Stimulated activated CD8-positive, alpha-beta memory T cell treated with anti-CD3 and anti-CD28 coated beads, Interleukin-15, amount 100 ng/mL, for 48 hours (primary cell): Measurements from ENCODE around the gene VPS13D.

ENCODE experiments used
- DNase-seq, 2 donors: peaks; one replicate each; pipeline ENCODE4 v3.0.0-alpha.2; 2020; ENCODE audit warnings: low read depth in 2 of 2

Gene VPS13D

DNA sequence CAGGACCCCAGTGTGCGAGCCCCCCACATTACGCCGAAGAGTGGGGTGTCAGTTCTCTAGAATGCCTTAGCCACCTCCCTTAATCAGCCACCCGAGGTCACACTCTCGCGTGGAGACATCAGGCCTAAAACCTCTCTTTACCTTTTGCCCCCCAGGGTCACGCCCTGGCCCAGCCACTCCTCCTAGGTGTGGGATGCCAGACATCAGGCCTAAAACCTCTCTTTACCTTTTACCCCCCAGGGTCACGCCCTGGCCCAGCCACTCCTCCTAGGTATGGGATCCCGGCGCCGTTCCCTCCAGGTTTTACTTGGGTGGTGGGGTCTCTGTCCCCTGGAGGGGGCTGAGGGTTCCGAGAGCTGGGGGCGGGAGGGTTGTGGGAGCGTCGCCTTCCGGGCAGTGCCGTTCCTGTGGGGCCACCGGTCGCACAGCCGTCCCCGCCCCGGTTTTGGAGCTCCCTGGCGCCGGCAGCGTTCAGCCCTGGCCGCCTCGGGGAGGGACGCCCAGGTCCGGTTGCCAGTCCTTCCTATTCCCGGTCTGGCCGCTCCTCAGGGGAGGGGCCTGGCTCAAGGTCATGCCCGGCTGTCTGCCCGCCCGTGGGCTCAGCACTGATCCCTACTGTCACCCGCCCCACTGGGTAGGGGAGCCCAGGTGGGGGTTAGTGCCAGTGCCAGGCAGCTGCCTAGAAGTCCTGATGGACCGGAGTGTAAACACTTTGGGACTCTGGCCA lies 882 bp downstream of the VPS13D start:
- no peak for DNase-seq

- no peak for DNase-seq
Observed at GRCh38 chr1:12231276-12231595, 1.4 kb downstream of the VPS13D start.

- DNase-seq: no peak
Observed at GRCh38 chr1:12232221-12232620, 2.4 kb downstream of the VPS13D start.

DNA sequence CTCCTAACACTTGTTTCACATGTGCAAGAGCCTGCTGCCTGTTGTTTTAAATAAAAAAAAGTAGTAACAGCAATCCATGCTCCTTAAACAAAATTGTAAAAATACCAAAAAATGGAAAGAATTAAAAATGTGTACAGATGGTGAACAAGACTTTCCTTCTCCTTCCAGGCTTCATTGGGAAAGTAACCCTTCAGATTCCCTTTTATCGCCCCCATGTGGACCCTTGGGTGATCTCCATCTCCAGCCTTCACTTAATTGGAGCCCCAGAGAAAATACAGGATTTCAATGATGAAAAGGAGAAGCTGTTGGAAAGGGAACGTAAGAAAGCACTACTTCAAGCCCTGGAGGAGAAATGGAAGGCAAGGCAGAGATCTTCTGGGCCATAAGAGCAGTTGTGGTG lies 14.2 kb downstream of the VPS13D start:
- DNase-seq: no peak

DNA sequence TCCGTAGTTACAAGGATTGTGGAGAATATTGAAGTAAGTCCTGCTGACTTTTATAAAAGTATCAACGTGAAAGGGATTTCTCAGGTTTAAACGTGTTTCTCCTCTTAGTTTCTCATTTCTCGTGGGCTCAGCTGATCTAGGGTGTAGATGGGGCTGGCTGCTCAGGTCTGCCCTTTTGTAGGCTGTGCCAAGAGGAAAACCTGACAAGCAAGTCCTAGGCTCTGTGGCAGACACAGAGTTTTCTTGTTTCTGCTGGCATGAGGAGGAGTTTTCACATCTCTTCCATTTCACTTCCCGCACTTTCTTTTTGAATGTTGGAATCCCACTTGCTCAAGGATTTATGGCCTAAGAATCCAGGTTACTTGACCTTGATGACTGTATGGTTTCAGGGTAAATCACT lies 14.8 kb downstream of the VPS13D start:
- DNase-seq: no peak

GRCh38 chr1:12245116-12245515 lies 15.3 kb downstream of the VPS13D start:
- no peak for DNase-seq

DNA sequence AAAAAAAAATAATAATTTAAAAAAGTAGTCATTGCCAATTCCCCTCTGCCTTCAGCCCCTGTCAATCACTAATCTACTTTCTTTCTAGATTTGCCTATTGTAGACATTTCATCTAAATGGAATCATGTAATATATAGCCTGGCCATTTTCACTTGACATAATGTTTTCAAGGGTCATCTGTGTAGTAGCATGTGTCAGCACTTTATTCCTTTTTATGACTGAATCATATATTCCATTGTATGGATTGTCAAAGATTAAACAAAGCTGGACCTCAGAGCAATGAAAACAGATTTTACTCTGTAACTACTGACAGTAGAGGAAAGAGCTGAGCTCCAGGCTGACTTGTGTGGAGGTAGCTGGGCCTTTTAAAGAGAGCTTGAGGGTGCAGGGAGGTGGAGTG lies 15.9 kb downstream of the VPS13D start:
- no peak for DNase-seq

- DNase-seq: no peak
Observed at GRCh38 chr1:12246584-12246983, 16.8 kb downstream of the VPS13D start.

- DNase-seq: no peak
Observed at GRCh38 chr1:12249181-12249580, 19.4 kb downstream of the VPS13D start.

GRCh38 chr1:12249748-12250147 lies 19.9 kb downstream of the VPS13D start:
- no peak for DNase-seq

DNA sequence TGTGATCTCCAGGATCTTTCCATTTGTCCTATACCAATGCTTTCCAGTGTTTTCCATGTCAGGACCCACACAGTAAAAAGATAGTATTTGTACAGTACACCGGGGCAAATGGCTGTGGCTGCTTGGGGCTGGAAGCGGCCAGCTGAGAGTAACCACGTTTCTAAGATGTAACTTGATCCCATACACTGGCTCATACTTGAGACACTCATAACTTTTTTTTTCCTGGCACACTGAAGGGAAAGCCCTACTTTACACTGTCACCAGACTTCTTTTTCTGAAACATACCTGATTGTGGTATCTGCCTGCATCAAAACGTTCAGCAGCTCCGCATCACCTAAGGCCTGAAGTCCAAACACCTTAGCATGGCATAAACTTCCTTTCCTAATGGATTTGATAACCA lies 21.6 kb downstream of the VPS13D start:
- no peak for DNase-seq

DNA sequence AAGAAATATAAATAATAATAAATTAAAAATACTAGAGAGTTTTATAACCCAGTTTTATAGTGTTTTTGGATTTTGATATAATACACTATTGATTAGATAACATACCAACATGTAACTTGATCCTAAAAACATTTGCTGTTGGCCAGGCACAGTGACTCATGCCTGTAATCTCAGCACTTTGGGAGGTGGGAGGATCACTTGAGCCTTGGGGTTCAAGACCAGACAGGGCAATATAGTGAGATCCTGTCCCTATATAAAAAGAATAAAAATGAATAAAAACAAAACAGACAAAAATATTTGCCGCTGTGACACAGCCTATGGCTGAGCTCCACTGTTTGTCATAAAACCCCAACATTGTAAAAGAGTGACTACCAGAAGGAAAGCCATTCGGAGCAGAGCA lies 26.1 kb downstream of the VPS13D start:
- DNase-seq: no peak

DNA sequence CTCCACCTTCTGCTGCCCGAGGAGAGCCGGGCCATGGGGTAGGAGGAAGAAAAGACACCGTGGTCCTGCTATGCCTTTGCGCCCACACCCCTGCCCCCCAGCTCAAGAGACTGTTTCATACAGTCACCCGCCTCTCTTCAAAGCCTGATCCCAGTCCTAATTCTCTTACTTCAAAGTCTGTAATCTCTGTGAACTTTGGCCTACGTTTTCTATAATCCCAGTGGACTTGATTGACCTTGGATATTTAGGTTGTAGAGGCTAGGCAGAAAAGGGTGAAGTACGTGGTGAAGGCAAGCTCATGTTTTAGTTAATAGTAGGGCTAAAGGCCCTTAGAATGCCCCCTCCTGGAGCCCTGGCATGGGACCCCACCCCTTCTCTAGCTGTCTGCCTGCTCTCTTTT lies 28.4 kb downstream of the VPS13D start:
- DNase-seq: no peak

DNA sequence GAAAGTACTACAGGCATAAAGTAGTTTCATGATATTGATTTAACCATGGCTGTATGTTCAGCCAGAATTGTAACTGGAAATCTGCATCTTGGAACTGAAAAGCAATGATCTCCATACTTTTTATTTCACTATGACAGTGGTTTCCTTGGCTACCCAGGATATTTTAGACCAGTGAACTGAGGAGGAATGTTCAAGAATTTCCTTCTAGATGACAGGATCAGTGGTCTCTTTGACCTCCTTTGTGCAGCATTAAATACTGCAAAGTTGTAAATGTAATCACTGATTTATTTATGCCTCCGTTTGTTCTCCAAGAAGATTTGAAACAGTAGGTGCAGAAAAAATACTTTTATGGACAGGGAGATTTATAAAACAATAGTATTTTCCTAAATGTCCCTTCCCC lies 39.5 kb downstream of the VPS13D start:
- DNase-seq: no peak

DNA sequence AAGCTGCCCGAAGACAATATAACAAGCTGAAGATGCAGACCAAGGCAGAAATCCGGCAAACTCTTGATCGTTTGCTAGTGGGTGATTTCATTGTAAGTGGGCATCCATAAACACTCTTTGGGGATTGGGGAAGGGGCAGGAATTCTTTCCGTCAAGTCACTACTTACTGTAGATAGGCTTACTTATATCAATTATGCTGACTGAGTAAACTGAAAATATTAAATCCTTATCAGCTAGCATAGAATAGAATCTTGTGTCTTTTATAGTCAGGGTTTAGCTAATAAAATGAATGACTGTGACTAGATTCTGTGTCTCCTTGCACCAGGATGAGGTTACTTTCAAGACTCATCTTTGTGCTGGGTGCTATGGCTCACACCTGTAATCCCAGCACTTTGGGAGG lies 41.2 kb downstream of the VPS13D start:
- DNase-seq: no peak

GRCh38 chr1:12272770-12273169 lies 42.9 kb downstream of the VPS13D start:
- no peak for DNase-seq

DNA sequence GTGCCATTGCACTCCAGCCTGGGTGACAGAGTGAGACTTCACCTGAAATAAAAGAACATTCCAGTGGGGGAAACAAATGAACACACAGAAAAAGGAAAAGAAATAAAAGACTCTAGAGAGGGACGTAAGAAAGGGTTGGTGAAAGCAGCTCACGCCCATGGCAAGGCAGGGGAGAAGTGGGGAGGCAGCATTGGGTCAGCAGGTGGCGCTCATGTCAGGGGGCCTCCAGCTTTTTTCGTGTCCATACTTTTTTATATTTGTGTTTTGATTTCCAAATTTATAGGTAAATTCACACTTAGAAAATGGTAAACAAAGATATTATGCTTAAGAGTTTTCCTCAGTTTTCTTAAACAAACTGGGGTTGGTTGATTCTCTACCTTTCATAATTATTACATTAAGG lies 45.5 kb downstream of the VPS13D start:
- peak in 1 of 2 donors; percentile 13 for DNase-seq

- no peak for DNase-seq
Observed at GRCh38 chr1:12276225-12276624, 46.4 kb downstream of the VPS13D start.

DNA sequence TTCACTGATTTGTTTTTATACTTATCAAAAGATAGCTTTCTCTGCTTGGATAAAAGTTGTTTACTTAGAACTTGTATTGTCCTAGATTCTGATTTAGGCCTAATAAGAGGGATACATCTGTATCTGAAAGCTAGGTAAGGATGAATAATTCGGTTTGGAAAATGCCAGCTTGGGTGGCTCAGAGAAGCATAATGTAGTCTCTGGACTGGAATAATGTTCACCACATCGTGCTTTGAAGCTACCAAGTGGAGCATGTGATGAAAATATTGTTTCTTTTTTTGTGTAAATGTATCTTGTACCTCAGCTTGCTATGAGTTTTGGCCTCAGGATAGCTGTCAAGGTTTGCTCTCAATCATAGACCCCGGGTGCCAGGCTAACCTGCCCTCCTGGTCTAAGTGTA lies 49.2 kb downstream of the VPS13D start:
- no peak for DNase-seq

- DNase-seq: no peak
Observed at GRCh38 chr1:12279728-12280464, 50.1 kb downstream of the VPS13D start.

DNA sequence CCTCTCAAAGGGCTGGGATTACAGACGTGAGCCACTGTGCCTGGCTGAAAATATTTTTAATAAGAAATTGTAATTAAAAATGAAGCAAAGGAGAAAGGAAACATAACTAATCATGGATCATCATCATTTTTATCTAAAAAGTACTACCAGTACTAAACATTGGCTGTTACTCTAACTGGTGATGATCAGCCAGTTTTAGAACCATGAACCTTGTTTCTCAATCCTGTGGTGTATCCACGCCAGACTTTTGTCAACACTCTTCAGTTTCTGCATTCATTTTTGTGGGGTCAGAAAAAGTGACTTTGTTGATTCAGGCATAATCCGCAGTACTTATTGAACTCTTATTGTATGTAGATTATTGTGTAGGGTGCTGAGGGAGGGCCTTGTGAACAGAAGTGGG lies 52.3 kb downstream of the VPS13D start:
- no peak for DNase-seq

- DNase-seq: no peak
Observed at GRCh38 chr1:12284486-12284885, 54.7 kb downstream of the VPS13D start.

DNA sequence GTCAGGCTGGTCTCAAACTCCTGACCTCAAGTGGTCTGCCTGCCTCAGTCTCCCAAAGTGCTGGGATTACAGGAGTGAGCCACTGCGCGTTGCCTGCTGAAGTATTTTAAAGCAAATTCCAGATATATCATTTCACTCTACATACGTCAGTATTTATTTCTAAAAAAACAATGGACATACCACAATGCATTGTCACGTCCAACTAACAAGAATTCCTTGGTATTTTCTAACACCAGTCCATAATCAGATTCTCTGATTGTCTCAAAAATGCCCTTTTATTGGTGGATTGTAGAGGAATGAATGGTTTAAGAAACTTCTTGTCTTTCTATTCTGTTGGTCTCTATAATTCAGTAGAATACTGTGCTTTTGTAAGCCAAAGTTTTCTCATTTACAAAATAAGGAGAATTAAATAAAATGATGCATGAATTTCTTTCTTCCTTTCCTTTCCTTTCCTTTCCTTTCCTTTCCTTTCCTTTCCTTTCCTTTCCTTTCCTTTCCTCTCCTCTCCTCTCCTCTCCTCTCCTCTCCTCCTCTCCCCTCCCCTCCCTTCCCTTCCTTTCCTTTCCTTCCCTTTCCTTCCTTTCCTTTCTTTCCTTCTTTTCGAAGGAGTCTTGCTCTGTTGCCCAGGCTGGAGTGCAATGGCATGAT lies 55.8 kb downstream of the VPS13D start:
- no peak for DNase-seq
